ENCODE measurements around the gene FARP1. TPM values are rescaled to one million over a fixed set of nuclear protein-coding genes. Genes with fewer than 3 reads are reported as not detected.

The FARP1 gene
- total RNA-seq, 4 donors from 2014 or later = 28.3 to 69.2 (median 36.4) TPM

DNA sequence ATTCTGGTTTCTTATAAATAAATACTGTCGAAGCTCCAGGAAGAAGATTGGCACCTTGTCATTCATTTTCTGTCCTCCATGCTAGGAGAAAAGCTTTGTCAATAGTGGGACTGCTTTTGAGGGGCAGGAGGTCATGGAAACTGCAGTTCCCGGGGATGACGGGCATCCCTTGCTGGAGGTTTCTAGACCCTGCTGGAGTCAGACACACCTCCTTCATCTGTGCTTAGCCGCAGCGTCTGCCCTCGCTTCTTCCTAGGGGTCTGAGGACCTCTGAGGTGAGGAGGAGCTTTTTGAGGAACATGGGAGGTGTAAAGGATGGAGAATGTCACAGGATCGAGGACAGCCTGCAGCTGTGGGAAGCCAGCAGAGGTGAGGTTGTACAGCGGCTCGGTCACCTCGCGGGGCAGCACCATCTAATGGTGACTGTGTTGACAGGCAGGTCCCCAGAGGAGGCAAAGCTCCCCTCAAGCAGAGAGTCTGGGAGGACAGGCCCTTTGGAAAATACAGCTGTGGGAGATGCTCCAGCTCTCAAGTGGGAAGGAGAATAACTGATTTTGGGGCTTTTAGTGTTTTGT is 206.9 kb downstream of the FARP1 start:
- Histone ChIP-seq H3K4me3 (no peak overlapping the region), H3K4me1 (peaks cover 0 to 10% (median 0%) of the 10 kb centered on the region in 3 donors), H3K36me3 (no peaks in the 10 kb centered on the region), H3K27ac (no peak overlapping the region), H3K27me3 (no peaks in the 10 kb centered on the region), H3K9me3 (no peaks in the 10 kb centered on the region)
- WGBS, 2 donors (ENCODE audit: low coverage in 1 of 2) = 71 to 90% methylated on average over 2 to 3 of the region's 11 CpGs
- no peak for TF ChIP-seq EP300 (IDR thresholded peaks at IDR 0.05)
- TF ChIP-seq POLR2A (IDR thresholded peaks at IDR 0.05) = no peak
- TF ChIP-seq, protein P1, sequence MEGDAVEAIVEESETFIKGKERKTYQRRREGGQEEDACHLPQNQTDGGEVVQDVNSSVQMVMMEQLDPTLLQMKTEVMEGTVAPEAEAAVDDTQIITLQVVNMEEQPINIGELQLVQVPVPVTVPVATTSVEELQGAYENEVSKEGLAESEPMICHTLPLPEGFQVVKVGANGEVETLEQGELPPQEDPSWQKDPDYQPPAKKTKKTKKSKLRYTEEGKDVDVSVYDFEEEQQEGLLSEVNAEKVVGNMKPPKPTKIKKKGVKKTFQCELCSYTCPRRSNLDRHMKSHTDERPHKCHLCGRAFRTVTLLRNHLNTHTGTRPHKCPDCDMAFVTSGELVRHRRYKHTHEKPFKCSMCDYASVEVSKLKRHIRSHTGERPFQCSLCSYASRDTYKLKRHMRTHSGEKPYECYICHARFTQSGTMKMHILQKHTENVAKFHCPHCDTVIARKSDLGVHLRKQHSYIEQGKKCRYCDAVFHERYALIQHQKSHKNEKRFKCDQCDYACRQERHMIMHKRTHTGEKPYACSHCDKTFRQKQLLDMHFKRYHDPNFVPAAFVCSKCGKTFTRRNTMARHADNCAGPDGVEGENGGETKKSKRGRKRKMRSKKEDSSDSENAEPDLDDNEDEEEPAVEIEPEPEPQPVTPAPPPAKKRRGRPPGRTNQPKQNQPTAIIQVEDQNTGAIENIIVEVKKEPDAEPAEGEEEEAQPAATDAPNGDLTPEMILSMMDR (IDR thresholded peaks at IDR 0.05) = no peak
- no peak for ATAC-seq

DNA sequence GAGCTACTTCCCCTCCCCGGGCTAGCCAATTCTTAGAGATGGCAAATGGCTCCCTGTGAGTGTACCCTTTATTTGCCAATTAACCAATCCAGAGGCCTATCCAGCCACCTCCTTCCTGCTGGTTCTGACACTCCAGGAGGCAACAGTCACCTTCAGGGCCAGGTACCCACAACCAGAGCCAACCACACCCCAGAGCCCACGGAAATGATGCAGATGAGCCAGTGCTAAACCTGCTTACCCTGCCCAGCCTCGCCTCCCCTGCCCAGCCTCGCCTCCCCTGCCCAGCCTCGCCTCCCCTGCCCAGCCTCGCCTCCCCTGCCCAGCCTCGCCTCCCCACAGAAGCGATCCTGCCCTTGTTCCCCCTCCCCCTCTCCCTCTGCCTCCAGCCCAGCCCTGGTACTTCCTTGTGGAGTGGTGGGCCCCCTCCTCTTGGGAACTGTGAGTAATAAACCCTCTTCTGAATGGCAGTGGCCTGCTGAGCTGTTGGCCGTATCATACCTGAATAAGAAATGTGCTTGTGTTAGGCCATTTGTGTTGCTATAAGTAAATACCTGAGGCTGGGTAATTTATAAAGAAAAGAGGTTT is 207.9 kb downstream of the FARP1 start:
- peaks cover 0 to 10% (median 0%) of the 10 kb centered on the region in 3 donors for H3K4me1 ChIP-seq
- H3K27ac ChIP-seq = no peak overlapping the region
- no peak for TF ChIP-seq EP300 (IDR thresholded peaks at IDR 0.05)
- TF ChIP-seq, protein P1 (IDR thresholded peaks at IDR 0.05) = no peak
- TF ChIP-seq POLR2AphosphoS5 (IDR thresholded peaks at IDR 0.05) = no peak
- TF ChIP-seq POLR2A (IDR thresholded peaks at IDR 0.05) = no peak
- H3K4me3 ChIP-seq = no peak overlapping the region
- WGBS, 2 donors (ENCODE audit: low coverage in 1 of 2) = 98 to 100% methylated on average over 1 to 8 of the region's 9 CpGs
- ATAC-seq = no peak
- H3K27me3 ChIP-seq = no peaks in the 10 kb centered on the region
- H3K36me3 ChIP-seq = no peaks in the 10 kb centered on the region
- H3K9me3 ChIP-seq = no peaks in the 10 kb centered on the region

DNA sequence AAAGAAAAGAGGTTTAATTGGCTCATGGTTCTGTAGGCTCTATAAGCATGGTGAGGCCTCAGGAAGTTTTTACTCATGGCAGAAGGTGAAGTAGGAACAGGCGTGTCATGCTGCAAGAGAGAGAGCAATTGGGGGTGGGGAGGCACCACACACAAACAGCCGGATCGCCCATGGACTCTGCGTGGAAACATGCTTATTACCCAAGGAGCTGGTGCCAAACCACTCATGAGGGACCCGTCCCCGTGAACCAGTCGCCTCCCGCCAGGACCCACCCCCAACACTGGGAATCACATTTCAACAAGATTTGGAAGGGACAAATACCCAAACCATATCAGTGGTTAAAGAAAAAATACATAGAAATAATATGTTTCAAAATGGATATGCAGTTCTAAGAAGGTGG is 208.7 kb downstream of the FARP1 start:
- Histone ChIP-seq H3K36me3 (no peaks in the 10 kb centered on the region), H3K4me1 (peaks cover 0 to 10% (median 0%) of the 10 kb centered on the region in 3 donors), H3K27ac (no peak overlapping the region), H3K27me3 (no peaks in the 10 kb centered on the region), H3K9me3 (no peaks in the 10 kb centered on the region), H3K4me3 (no peak overlapping the region)
- 92% methylated on average over 6 of the region's 8 CpGs; no CpG with 5 or more reads in 1 of the 2 donors for WGBS, 2 donors (ENCODE audit: low coverage in 1 of 2)
- no peak for TF ChIP-seq EP300 (IDR thresholded peaks at IDR 0.05)
- TF ChIP-seq, protein P1 (IDR thresholded peaks at IDR 0.05) = no peak
- TF ChIP-seq POLR2AphosphoS5 (IDR thresholded peaks at IDR 0.05) = no peak
- no peak for TF ChIP-seq POLR2A (IDR thresholded peaks at IDR 0.05)
- no peak for ATAC-seq

DNA sequence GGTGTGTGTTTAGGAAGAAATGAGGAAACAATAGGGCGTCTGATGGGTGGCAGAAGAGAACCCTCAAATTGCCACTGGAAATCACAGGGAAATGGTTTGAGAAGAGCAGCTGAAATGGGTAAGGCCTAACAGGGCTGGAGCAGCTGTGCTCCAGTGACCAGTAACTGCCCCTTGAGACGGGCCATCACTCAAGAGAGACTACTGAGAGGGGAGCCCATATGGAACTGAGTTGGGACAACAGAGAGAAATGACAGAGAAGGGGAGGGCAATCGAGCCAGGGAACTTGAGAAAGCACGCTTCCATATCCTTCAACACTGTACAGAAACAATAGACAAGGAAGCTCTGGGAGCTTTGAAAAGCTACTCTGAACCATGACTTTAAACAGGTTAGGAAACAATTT is 209.3 kb downstream of the FARP1 start:
- Histone ChIP-seq H3K36me3 (no peaks in the 10 kb centered on the region), H3K9me3 (no peaks in the 10 kb centered on the region), H3K27ac (no peak overlapping the region), H3K4me3 (no peak overlapping the region), H3K27me3 (no peaks in the 10 kb centered on the region), H3K4me1 (peaks cover 0 to 10% (median 0%) of the 10 kb centered on the region in 3 donors)
- TF ChIP-seq EP300 (IDR thresholded peaks at IDR 0.05) = no peak
- TF ChIP-seq, protein P1 (IDR thresholded peaks at IDR 0.05) = no peak
- 74 to 94% methylated on average over 3 to 4 of the region's 4 CpGs for WGBS, 2 donors (ENCODE audit: low coverage in 1 of 2)
- ATAC-seq = no peak

DNA sequence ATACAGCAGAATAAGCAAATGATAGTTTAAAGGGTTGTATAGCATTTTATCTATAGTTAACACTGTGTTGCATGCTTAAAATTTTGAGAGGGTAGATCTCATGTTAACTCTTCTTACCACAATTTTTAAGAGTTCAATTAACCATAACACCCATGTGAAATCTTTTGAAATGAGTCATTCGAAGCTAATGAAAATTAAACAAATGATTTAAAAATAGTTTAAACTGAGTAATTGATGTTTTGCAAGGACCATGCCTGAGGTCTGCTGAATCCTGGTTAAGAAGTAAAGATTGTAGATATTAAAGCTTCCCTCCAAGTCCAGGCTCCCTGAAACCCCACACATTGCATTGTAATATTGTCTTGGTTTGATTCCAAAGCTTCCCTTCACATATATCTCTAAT is 210.9 kb downstream of the FARP1 start:
- peaks cover 0 to 3% (median 0%) of the 10 kb centered on the region in 3 donors for H3K4me1 ChIP-seq
- ATAC-seq = no peak
- H3K4me3 ChIP-seq = no peak overlapping the region
- H3K27ac ChIP-seq = no peak overlapping the region
- no peaks in the 10 kb centered on the region for H3K36me3 ChIP-seq
- H3K27me3 ChIP-seq = no peaks in the 10 kb centered on the region
- WGBS, 2 donors (ENCODE audit: low coverage in 1 of 2) = 43 to 53% methylated on average over 1 of the region's 1 CpG
- H3K9me3 ChIP-seq = no peaks in the 10 kb centered on the region
- TF ChIP-seq POLR2A (IDR thresholded peaks at IDR 0.05) = no peak
- no peak for TF ChIP-seq EP300 (IDR thresholded peaks at IDR 0.05)
- TF ChIP-seq, protein P1 (IDR thresholded peaks at IDR 0.05) = no peak
- TF ChIP-seq POLR2AphosphoS5 (IDR thresholded peaks at IDR 0.05) = no peak

Measured in gastroesophageal sphincter (tissue), 4 donors.